CD8-positive, alpha-beta memory T cell (primary cell): ENCODE measurements around the gene TAS2R41. TPM values are rescaled to one million over a fixed set of nuclear protein-coding genes. Genes with fewer than 3 reads are reported as not detected.

Source experiments
- CTCF ChIA-PET: fragments of 350-600 bp; sonication (Branson Sonifier 250); formaldehyde crosslinking; loops from one replicate; lab custom pipeline; 2021; ENCODE audit warnings: antibody characterized with exemption; lab: Charles Lee
- POLR2A ChIA-PET: fragments of 350-600 bp; sonication (Branson Sonifier 250); formaldehyde crosslinking; loops from one replicate; lab custom pipeline; 2021; ENCODE audit warnings: antibody characterized with exemption; lab: Charles Lee
- DNase-seq, 5 donors: peaks; one replicate each; pipeline versions ENCODE4 v3.0.0 to v3.0.0-alpha.2; 2020 to 2022; ENCODE audit warnings: mixed read lengths in 1 of 5
- H3K27ac ChIP-seq: one replicate; pipeline ENCODE4 v1.7.0; 2013; ENCODE audit warnings: low read depth, mild to moderate bottlenecking, low read length, moderate library complexity
- H3K27me3 ChIP-seq: 2 replicates; pipeline ENCODE4 v1.7.0; 2013; ENCODE audit warnings: low read length, mild to moderate bottlenecking; ENCODE audit not compliant: insufficient read depth, poor library complexity, severe bottlenecking
- H3K36me3 ChIP-seq: 2 replicates; pipeline ENCODE4 v1.7.0; 2013; ENCODE audit warnings: mild to moderate bottlenecking, low read length, moderate library complexity; ENCODE audit not compliant: insufficient read depth
- H3K4me1 ChIP-seq: 2 replicates; pipeline ENCODE4 v1.7.0; 2013; ENCODE audit warnings: mild to moderate bottlenecking, low read length, moderate library complexity; ENCODE audit not compliant: insufficient read depth
- H3K4me3 ChIP-seq: 2 replicates; pipeline ENCODE4 v1.7.0; 2013; ENCODE audit warnings: mild to moderate bottlenecking, low read length
- H3K9me3 ChIP-seq: 2 replicates; pipeline ENCODE4 v1.7.0; 2013; ENCODE audit warnings: mild to moderate bottlenecking, low read length
- H3K27ac Mint-ChIP-seq, 8 donors: one replicate each; pipeline ENCODE4 v1.8.0; 2020 to 2021; ENCODE audit warnings: mixed read lengths in 8 of 8, mild to moderate bottlenecking in 6 of 8, inconsistent platforms in 3 of 8, moderate library complexity in 3 of 8
- H3K27me3 Mint-ChIP-seq, 2 donors: one replicate each; pipeline ENCODE4 v1.8.0; 2020 to 2021; ENCODE audit warnings: mixed read lengths in 2 of 2, mild to moderate bottlenecking in 1 of 2, moderate library complexity in 1 of 2
- H3K36me3 Mint-ChIP-seq, 3 donors: one replicate each; pipeline ENCODE4 v1.8.0; 2020 to 2021; ENCODE audit warnings: mixed read lengths in 3 of 3, inconsistent platforms in 1 of 3, mild to moderate bottlenecking in 1 of 3
- H3K4me1 Mint-ChIP-seq, 3 donors: one replicate each; pipeline ENCODE4 v1.8.0; 2020 to 2021; ENCODE audit warnings: mixed read lengths in 3 of 3, inconsistent platforms in 1 of 3, mild to moderate bottlenecking in 1 of 3
- H3K4me3 Mint-ChIP-seq, 7 donors: one replicate each; pipeline ENCODE4 v1.8.0; 2020 to 2021; ENCODE audit warnings: mixed read lengths in 7 of 7, mild to moderate bottlenecking in 6 of 7, moderate library complexity in 4 of 7, inconsistent platforms in 2 of 7
- H3K9me3 Mint-ChIP-seq, 5 donors: one replicate each; pipeline ENCODE4 v1.8.0; 2020 to 2022; ENCODE audit warnings: mixed read lengths in 5 of 5, mild to moderate bottlenecking in 3 of 5, moderate library complexity in 2 of 5, inconsistent platforms in 1 of 5
- polyA plus RNA-seq: library from polyadenylated mRNA; unstranded; fragments of 300-500 nt; fragmentation: Illumina TruSeq; gene quantifications from one replicate; pipeline ENCODE4 v1.2.3, GENCODE V29; 2021
- total RNA-seq, 2 experiments: library from RNA; stranded (reverse); gene quantifications; one replicate each; pipeline ENCODE4 v1.2.3, GENCODE V29; 2021

The TAS2R41 gene
- total and polyA plus RNA-seq, 3 experiments from 2014 or later: not detected

DNA sequence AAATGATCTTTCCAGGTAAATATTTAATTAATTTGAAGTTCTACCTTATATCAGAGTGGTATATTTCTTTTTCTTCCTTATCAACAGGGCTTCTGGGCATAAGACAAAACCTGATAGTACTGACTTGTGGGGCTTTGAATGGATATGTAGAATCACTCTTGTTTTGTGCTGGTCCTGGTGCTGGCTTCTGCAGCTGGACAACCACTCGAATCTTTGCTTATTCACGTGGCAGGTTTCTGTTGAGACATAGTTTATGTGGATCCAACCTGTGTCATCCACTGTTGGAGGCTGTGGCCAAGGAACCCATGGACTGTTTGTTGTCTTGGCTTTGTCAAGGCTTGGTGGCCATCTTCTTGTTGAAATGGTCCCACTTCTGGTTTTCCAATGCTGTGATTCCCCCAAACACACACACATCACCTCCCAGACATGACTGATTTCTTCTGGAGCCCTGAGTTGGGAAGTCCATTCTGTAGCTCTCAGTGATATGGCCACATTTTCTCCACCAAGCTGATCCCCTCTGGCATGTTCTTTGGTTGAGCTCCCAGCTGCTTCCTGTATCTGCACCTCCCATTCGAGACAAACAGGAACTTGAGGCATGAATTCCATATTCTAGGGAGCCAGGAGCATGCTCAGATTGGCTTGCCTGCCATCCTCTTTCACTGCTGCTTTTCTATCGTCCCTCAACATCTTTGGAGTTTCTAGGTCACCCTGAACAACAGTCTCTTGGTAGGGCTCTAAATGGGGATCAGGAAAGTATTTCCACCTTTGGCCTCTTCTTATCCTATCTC lies 19.5 kb downstream of the TAS2R41 start:
- peaks cover 0 to 7% (median 3%) of the 10 kb centered on the region in 3 donors for H3K36me3 Mint-ChIP-seq
- no peak overlapping the region for H3K27ac ChIP-seq
- POLR2A ChIA-PET: no interaction called here
- H3K27me3 Mint-ChIP-seq: peaks cover 3 to 10% of the 10 kb centered on the region in 2 donors
- no peaks in the 10 kb centered on the region for H3K27me3 ChIP-seq
- H3K4me3 Mint-ChIP-seq: no peak overlapping the region
- no peak for DNase-seq
- peaks cover 12 to 18% (median 17%) of the 10 kb centered on the region in 3 donors for H3K4me1 Mint-ChIP-seq
- no peak overlapping the region for H3K4me3 ChIP-seq
- H3K36me3 ChIP-seq: no peaks in the 10 kb centered on the region
- no peaks in the 10 kb centered on the region for H3K9me3 Mint-ChIP-seq
- H3K27ac Mint-ChIP-seq: peak overlapping the region in 1 of 8 donors; percentile 38
- CTCF ChIA-PET: interaction anchor here (0.9 kb wide), 1 partner anchor 631 kb away, joined by 3 read pairs; no protein-coding TSS in a partner anchor
- no peaks in the 10 kb centered on the region for H3K9me3 ChIP-seq
- H3K4me1 ChIP-seq: no peaks in the 10 kb centered on the region

DNA sequence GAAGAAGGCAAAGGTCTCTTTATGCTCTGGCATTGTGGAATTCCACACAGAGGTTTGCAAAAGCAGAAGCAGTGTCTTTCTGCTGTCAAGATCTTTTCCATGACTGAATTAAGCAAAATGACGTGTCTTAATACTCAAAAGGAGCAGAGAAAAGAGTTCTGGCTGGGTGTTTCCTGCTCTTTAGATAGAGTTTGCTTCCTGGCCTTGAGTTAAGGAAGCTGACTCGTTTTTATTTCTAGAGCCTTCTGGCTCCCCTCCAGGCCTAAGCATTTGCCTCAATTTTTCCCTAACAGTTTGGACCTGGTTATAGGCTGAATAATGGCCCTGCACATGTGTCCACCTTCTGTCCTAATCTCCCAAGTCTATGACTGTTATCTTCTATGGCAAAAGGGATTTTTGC lies 21.6 kb downstream of the TAS2R41 start:
- H3K27ac ChIP-seq: no peak overlapping the region
- no peaks in the 10 kb centered on the region for H3K9me3 Mint-ChIP-seq
- ChIA-PET POLR2A (no interaction called here), CTCF (no interaction called here)
- no peaks in the 10 kb centered on the region for H3K27me3 ChIP-seq
- no peak overlapping the region for H3K4me3 ChIP-seq
- no peaks in the 10 kb centered on the region for H3K4me1 ChIP-seq
- H3K36me3 ChIP-seq: no peaks in the 10 kb centered on the region
- H3K36me3 Mint-ChIP-seq: peaks cover 0 to 7% (median 3%) of the 10 kb centered on the region in 3 donors
- H3K4me1 Mint-ChIP-seq: peaks cover 0 to under 1% (median 0%) of the 10 kb centered on the region in 3 donors
- no peak overlapping the region for H3K4me3 Mint-ChIP-seq
- no peak overlapping the region for H3K27ac Mint-ChIP-seq
- no peaks in the 10 kb centered on the region for H3K9me3 ChIP-seq
- DNase-seq: no peak
- peaks cover 3 to 8% of the 10 kb centered on the region in 2 donors for H3K27me3 Mint-ChIP-seq

DNA sequence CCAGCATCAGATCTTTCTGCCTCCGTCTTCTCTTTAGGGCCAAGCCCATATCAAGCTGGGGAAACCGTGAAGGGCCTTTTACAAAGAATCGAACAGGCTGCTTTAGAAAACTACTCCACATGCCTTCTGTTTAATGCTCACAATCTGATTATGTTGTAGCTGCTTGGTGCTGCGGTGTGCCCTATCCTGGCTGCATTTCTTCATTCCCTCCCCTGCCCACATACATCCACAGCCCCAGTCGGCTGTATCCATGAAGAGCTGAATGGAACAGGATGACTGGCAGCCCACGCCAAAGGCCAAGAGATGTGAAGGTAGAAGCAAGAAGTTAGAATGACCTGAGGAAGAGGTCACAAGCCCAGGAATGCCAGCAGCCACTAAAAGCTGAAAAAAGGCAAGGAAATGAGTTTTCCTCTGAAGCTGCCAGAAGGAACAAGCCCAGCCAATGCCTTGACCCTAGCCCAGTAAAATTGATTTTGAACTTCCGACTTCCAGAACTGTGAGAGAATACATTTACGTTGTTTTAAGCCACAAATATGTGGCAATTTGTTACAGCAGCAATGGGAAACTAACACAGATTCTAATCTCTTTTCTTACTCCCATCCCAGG lies 22.2 kb downstream of the TAS2R41 start:
- CTCF ChIA-PET: interaction anchor here (0.6 kb wide), 1 partner anchor 296 kb away, joined by 3 read pairs; no protein-coding TSS in a partner anchor

DNA sequence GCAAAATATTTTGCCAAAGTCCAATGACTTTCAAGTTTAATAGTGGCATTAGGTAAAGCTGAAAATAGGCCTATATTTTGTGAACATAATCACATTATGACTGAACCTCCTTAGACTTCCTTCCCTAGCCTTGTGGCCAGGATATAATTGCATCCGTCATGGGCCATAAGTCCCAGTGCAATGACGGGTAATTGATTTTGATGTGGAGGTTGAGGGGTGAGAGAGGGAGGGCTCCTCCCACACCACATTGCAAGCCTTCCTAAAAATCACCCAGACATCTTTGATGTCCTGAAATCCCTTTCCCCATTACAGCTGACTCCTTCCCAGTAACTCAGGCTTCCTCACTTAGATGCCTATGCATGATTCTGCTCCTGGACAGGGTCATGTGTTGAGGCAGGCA lies 25.6 kb downstream of the TAS2R41 start:
- POLR2A ChIA-PET: no interaction called here
- no peaks in the 10 kb centered on the region for H3K36me3 ChIP-seq
- CTCF ChIA-PET: no interaction called here
- Mint-ChIP-seq H3K27me3 (peaks cover 3% of the 10 kb centered on the region in 2 donors), H3K4me3 (no peak overlapping the region), H3K4me1 (no peaks in the 10 kb centered on the region), H3K27ac (no peak overlapping the region), H3K9me3 (no peaks in the 10 kb centered on the region), H3K36me3 (peaks cover 0 to 5% (median 0%) of the 10 kb centered on the region in 3 donors)
- H3K27ac ChIP-seq: no peak overlapping the region
- DNase-seq: no peak
- H3K27me3 ChIP-seq: no peaks in the 10 kb centered on the region
- no peaks in the 10 kb centered on the region for H3K9me3 ChIP-seq
- no peak overlapping the region for H3K4me3 ChIP-seq
- H3K4me1 ChIP-seq: no peaks in the 10 kb centered on the region

More for the DNA sequence above, 22.2 kb downstream of the TAS2R41 start:
- no peak overlapping the region for H3K4me3 Mint-ChIP-seq
- H3K4me1 Mint-ChIP-seq: no peaks in the 10 kb centered on the region
- Histone ChIP-seq H3K36me3 (no peaks in the 10 kb centered on the region), H3K27ac (no peak overlapping the region), H3K27me3 (no peaks in the 10 kb centered on the region), H3K9me3 (no peaks in the 10 kb centered on the region), H3K4me1 (no peaks in the 10 kb centered on the region), H3K4me3 (no peak overlapping the region)
- DNase-seq: no peak
- no peak overlapping the region for H3K27ac Mint-ChIP-seq
- peaks cover 3 to 8% of the 10 kb centered on the region in 2 donors for H3K27me3 Mint-ChIP-seq
- H3K36me3 Mint-ChIP-seq: peaks cover 0 to 7% (median 3%) of the 10 kb centered on the region in 3 donors
- POLR2A ChIA-PET: no interaction called here
- H3K9me3 Mint-ChIP-seq: no peaks in the 10 kb centered on the region

DNA sequence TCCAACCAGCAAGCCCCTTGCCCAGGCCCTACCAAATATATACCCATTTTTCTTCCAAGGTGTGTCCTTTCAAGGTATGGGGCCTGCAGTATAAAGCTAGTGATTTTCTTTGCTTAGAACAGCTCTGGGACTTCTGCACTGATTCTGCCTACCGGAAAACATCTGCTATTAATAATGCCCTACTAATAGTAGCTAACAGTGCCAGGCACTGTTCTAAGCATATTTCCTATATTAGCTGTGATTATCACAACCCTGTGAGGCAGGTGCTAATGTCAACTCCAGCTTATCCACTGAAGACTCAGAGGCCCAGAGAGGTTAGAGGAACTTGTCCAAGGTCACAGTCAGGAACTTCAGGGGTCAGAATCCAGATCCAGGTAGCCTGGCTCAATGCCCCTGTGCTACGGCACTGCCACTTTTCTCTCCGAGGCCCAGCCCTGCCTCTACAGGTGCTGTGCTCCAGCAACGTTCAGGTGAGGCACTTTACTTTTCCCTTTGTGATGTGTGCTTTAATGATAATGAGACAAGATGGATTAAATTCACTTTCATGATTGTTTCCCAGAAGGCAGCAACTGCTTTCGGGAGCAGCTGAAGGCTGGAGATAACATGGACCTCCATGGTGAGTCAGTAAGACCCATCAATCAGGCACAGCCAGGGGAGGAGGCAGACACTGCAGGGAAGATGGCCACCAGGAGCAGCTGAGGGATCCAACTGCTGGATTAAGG lies 26.7 kb downstream of the TAS2R41 start:
- H3K27me3 Mint-ChIP-seq: peaks cover 1 to 3% of the 10 kb centered on the region in 2 donors
- H3K36me3 Mint-ChIP-seq: peaks cover 0 to 5% (median 0%) of the 10 kb centered on the region in 3 donors
- no peak for DNase-seq
- no peaks in the 10 kb centered on the region for H3K9me3 ChIP-seq
- H3K9me3 Mint-ChIP-seq: no peaks in the 10 kb centered on the region
- H3K27me3 ChIP-seq: no peaks in the 10 kb centered on the region
- no peak overlapping the region for H3K4me3 Mint-ChIP-seq
- CTCF ChIA-PET: no interaction called here
- H3K36me3 ChIP-seq: no peaks in the 10 kb centered on the region
- H3K4me1 Mint-ChIP-seq: no peaks in the 10 kb centered on the region
- no peaks in the 10 kb centered on the region for H3K4me1 ChIP-seq
- no peak overlapping the region for H3K27ac Mint-ChIP-seq
- H3K4me3 ChIP-seq: no peak overlapping the region
- POLR2A ChIA-PET: no interaction called here
- no peak overlapping the region for H3K27ac ChIP-seq

DNA sequence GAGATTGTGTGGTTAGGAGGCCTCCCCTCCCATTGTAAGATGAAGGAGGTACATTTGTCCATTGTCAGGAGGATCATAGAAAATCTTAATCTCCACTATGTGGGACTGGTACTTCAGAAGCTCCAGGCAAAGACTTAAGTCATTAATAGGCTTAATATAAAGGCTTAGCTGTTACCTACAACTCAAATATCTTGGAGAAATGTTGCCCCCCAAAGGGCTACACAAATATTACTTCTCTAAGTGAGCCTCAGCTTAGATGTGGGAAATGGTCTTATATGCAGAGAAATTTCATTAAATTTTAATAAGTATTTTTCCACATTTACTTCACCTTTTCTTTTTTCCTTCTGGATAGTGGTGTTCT lies 27.2 kb downstream of the TAS2R41 start:
- no peak for DNase-seq
- no peak overlapping the region for H3K4me3 Mint-ChIP-seq
- peaks cover 0 to 5% (median 0%) of the 10 kb centered on the region in 3 donors for H3K36me3 Mint-ChIP-seq
- Histone ChIP-seq H3K4me1 (no peaks in the 10 kb centered on the region), H3K36me3 (no peaks in the 10 kb centered on the region), H3K27ac (no peak overlapping the region), H3K9me3 (no peaks in the 10 kb centered on the region), H3K27me3 (no peaks in the 10 kb centered on the region), H3K4me3 (no peak overlapping the region)
- no peaks in the 10 kb centered on the region for H3K4me1 Mint-ChIP-seq
- H3K27ac Mint-ChIP-seq: no peak overlapping the region
- no peaks in the 10 kb centered on the region for H3K9me3 Mint-ChIP-seq
- ChIA-PET POLR2A (no interaction called here), CTCF (no interaction called here)
- H3K27me3 Mint-ChIP-seq: no peaks in the 10 kb centered on the region

DNA sequence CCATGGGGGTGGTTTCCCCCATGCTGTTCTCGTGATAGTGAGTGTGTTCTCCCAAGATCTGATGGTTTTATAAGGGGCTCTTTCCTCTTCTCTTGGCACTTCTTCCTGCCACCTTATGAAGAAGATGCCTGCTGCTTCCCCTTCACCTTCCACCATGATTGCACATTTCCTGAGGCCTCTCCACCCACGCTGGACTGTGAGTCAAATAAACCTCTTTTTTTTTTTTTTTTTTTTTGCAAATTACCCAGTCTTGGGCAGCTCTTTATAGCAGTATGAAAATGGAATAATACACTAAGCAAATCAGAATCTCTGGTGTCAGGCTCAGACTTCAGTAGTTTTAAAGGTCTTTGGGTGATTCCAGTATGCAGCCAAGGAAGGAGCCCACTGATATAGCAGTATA lies 28.2 kb downstream of the TAS2R41 start:
- ChIA-PET CTCF (no interaction called here), POLR2A (no interaction called here)
- no peak overlapping the region for H3K27ac Mint-ChIP-seq
- Histone ChIP-seq H3K27me3 (no peaks in the 10 kb centered on the region), H3K4me1 (no peaks in the 10 kb centered on the region), H3K36me3 (no peaks in the 10 kb centered on the region), H3K9me3 (no peaks in the 10 kb centered on the region), H3K4me3 (no peak overlapping the region), H3K27ac (no peak overlapping the region)
- H3K4me1 Mint-ChIP-seq: no peaks in the 10 kb centered on the region
- H3K9me3 Mint-ChIP-seq: no peaks in the 10 kb centered on the region
- DNase-seq: no peak
- no peaks in the 10 kb centered on the region for H3K27me3 Mint-ChIP-seq
- H3K4me3 Mint-ChIP-seq: no peak overlapping the region
- H3K36me3 Mint-ChIP-seq: peaks cover 0 to 2% (median 0%) of the 10 kb centered on the region in 3 donors

DNA sequence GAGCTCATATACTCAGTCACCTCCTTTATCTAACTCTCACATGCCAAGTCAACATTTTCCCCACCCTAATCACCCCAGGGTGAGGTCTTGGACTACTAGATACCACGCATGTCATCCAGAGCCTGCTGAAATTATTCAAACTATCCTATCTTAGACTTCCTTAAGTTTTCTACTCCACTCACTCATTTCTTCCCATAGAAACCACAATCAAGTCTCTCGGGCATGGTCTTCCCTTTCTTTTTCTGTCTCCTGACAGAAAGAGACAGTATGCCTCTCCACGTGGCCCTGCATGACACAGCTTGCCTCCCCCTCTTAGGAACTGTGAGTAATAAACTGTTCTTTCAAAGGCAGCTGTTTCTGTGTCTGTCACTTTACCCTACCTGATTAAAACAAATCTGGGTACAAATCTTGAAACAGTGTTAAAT lies 29.4 kb downstream of the TAS2R41 start:
- Histone ChIP-seq H3K27ac (no peak overlapping the region), H3K9me3 (no peaks in the 10 kb centered on the region), H3K27me3 (no peaks in the 10 kb centered on the region), H3K4me3 (no peak overlapping the region), H3K36me3 (no peaks in the 10 kb centered on the region), H3K4me1 (no peaks in the 10 kb centered on the region)
- Mint-ChIP-seq H3K9me3 (no peaks in the 10 kb centered on the region), H3K27me3 (no peaks in the 10 kb centered on the region), H3K27ac (no peak overlapping the region), H3K4me1 (no peaks in the 10 kb centered on the region), H3K36me3 (peaks cover 0 to 2% (median 0%) of the 10 kb centered on the region in 3 donors), H3K4me3 (no peak overlapping the region)
- ChIA-PET CTCF (interaction anchor here (1.1 kb wide), 1 partner anchor 13 kb away, joined by 3 read pairs; no protein-coding TSS in a partner anchor), POLR2A (no interaction called here)
- no peak for DNase-seq
